Measurements from ENCODE around the gene RELN. TPM values are rescaled to one million over a fixed set of nuclear protein-coding genes. Genes with fewer than 3 reads are reported as not detected.

RELN gene
- total and polyA plus RNA-seq, 8 donors: 3.6 to 20.1 (median 15.3) TPM

GRCh38 chr7:103714376-103714927 lies 275.0 kb downstream of the RELN start:
- no peak for TF ChIP-seq CTCF (IDR thresholded peaks at IDR 0.05)
- Histone ChIP-seq H3K27me3 (no peaks in the 10 kb centered on the region), H3K27ac (no peak overlapping the region), H3K9me3 (no peaks in the 10 kb centered on the region), H3K4me3 (no peak overlapping the region), H3K36me3 (no peaks in the 10 kb centered on the region), H3K4me1 (no peaks in the 10 kb centered on the region)
- intact Hi-C loops (cut with DNase I): no loop called here
- ATAC-seq (no peak), DNase-seq (no peak)

GRCh38 chr7:103712991-103713778 lies 276.3 kb downstream of the RELN start:
- TF ChIP-seq CTCF (IDR thresholded peaks at IDR 0.05): no peak
- no peak for ATAC-seq
- H3K4me1 ChIP-seq: no peaks in the 10 kb centered on the region
- no peaks in the 10 kb centered on the region for H3K9me3 ChIP-seq
- DNase-seq: no peak
- no peaks in the 10 kb centered on the region for H3K36me3 ChIP-seq
- H3K27ac ChIP-seq: no peak overlapping the region
- no peak overlapping the region for H3K4me3 ChIP-seq
- H3K27me3 ChIP-seq: no peaks in the 10 kb centered on the region
- intact Hi-C loops (cut with DNase I): no loop called here

- H3K36me3 ChIP-seq: no peaks in the 10 kb centered on the region
- H3K27me3 ChIP-seq: no peaks in the 10 kb centered on the region
- TF ChIP-seq CTCF (IDR thresholded peaks at IDR 0.05): no peak
- H3K4me3 ChIP-seq: no peak overlapping the region
- intact Hi-C loops (cut with DNase I): no loop called here
- no peak for ATAC-seq
- no peaks in the 10 kb centered on the region for H3K4me1 ChIP-seq
- no peak overlapping the region for H3K27ac ChIP-seq
- no peak for DNase-seq
- no peaks in the 10 kb centered on the region for H3K9me3 ChIP-seq
Observed at GRCh38 chr7:103711413-103711812, 278.0 kb downstream of the RELN start.

GRCh38 chr7:103710247-103710646 lies 279.2 kb downstream of the RELN start:
- DNase-seq: no peak
- no peak overlapping the region for H3K27ac ChIP-seq
- H3K4me3 ChIP-seq: no peak overlapping the region
- no peaks in the 10 kb centered on the region for H3K4me1 ChIP-seq
- H3K27me3 ChIP-seq: no peaks in the 10 kb centered on the region
- H3K36me3 ChIP-seq: no peaks in the 10 kb centered on the region
- intact Hi-C loops (cut with DNase I): no loop called here
- TF ChIP-seq CTCF (IDR thresholded peaks at IDR 0.05): no peak
- no peak for ATAC-seq
- no peaks in the 10 kb centered on the region for H3K9me3 ChIP-seq

- Histone ChIP-seq H3K27me3 (no peaks in the 10 kb centered on the region), H3K27ac (no peak overlapping the region)
Observed at GRCh38 chr7:103706805-103707204, 282.7 kb downstream of the RELN start.

More at GRCh38 chr7:103706805-103707204, 282.7 kb downstream of the RELN start:
- Histone ChIP-seq H3K4me1 (no peaks in the 10 kb centered on the region), H3K9me3 (no peaks in the 10 kb centered on the region), H3K4me3 (no peak overlapping the region), H3K36me3 (no peaks in the 10 kb centered on the region)
- DNase-seq (no peak), ATAC-seq (no peak)
- no peak for TF ChIP-seq CTCF (IDR thresholded peaks at IDR 0.05)
- intact Hi-C loops (cut with DNase I): no loop called here

Data from left lung (tissue), 10 donors.